Fibroblast of skin of right biceps (primary cell): ENCODE data around the gene STXBP5.
A peak's percentile ranks its signal among the peaks of the same experiment; 100 is the strongest.

Source experiments
- DNase-seq: peaks from one replicate; pipeline ENCODE4 v3.0.0-alpha.2; 2013

The STXBP5 gene

GRCh38 chr6:147211831-147212230, 7.6 kb downstream of the STXBP5 start:
- DNase-seq: no peak

- DNase-seq: no peak
These were observed 8.4 kb downstream of the STXBP5 start for GRCh38 chr6:147212622-147213021.

- DNase-seq: no peak
These were observed 9.6 kb downstream of the STXBP5 start for GRCh38 chr6:147213772-147214171.

GRCh38 chr6:147214248-147215227, 10.3 kb downstream of the STXBP5 start:
- DNase-seq: no peak

GRCh38 chr6:147216915-147217314, 12.7 kb downstream of the STXBP5 start:
- DNase-seq: no peak

GRCh38 chr6:147217840-147218404, 13.7 kb downstream of the STXBP5 start:
- no peak for DNase-seq

- no peak for DNase-seq
These were observed 14.6 kb downstream of the STXBP5 start for GRCh38 chr6:147218797-147219196.

GRCh38 chr6:147219463-147219862, 15.2 kb downstream of the STXBP5 start:
- DNase-seq: no peak

DNA sequence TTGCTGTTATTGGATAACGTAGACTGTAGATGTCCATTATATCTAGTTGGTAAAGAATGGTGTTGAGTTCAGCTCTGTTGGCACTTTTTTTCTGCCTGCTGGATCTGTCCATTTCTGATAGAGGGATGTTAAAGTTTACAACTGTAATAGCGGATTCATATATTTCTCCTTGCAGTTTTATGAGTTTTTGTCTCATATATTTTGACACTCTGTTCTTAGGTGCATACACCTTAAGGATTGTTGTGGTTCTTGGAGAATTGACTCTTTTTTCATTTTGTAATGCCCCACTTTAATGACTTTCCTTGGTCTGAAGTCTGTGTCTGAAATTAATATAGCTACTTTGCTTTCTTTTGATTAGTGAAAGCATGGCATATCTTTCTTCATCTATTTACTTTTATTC, 16.1 kb downstream of the STXBP5 start:
- no peak for DNase-seq

GRCh38 chr6:147221739-147222138, 17.5 kb downstream of the STXBP5 start:
- no peak for DNase-seq

DNA sequence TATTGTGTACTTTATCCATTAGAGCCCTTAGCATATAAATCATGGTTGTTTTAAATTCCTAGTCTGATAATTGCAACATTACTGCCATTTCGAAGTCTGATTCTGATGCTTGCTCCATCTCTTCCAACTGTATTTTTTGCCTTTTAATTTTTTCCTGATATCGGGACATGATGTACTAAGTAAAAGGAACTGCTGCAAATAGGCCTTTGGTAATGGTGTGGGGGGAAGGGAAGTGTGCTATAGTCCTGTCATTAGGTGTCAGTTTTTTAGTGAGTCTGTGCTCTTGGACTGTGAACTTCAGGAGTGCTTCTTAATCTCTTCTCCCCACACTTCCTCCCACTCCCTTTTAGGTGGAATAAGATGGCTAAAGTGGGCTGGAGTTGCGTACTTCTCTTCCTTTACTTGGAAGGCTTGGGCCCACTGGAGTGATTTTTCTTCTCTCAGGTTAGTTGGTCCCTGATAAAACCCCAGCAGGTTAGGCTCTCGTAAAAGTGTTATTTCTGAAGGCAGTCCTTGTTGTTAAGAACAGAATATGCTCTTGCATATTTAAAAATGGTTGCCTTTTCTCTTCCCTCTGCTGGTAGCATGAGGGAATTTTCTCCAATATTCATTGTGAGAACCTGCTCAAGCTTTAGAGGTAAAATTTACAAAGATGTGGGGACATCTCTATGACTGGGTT, 18.1 kb downstream of the STXBP5 start:
- peak; percentile 27 for DNase-seq

DNA sequence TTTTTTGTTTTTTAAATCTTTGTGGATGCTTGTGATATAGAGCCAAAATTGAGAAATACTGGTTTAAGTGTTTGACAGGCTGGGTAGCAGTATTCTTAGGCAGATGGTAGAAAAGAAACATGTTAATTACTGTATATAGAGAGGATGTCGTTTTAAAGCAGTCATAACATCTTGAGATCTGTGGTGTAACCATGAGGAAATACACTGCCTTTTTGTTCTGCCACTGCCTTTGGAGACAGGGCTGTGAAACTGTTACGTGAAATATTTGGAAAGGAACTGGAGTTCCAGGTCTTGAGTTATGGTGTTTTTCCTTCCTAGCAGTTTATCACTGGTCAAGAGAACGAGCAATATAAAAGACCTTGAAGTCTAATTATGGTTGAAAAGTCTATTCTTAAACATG, 19.5 kb downstream of the STXBP5 start:
- DNase-seq: no peak

GRCh38 chr6:147226163-147226724, 22.0 kb downstream of the STXBP5 start:
- DNase-seq: no peak

DNA sequence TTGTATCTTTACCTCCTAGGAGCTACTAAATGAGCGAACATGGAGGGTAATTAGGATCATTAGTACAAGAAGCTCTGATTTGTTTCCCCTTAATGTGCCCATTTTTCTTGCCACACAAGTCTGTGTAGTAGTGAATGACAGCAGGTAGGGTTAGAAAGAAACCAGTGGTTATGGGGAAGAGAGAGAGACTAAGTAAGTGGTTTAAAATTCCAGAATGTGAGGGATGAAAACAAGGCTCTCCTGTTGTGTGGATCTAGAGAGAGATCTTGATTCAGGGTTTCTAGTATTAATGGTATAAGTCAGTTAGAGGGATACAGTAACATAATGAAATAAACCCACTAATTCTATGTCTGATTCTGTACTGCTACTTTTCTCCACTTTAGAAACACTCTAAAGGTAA, 22.7 kb downstream of the STXBP5 start:
- DNase-seq: no peak

DNA sequence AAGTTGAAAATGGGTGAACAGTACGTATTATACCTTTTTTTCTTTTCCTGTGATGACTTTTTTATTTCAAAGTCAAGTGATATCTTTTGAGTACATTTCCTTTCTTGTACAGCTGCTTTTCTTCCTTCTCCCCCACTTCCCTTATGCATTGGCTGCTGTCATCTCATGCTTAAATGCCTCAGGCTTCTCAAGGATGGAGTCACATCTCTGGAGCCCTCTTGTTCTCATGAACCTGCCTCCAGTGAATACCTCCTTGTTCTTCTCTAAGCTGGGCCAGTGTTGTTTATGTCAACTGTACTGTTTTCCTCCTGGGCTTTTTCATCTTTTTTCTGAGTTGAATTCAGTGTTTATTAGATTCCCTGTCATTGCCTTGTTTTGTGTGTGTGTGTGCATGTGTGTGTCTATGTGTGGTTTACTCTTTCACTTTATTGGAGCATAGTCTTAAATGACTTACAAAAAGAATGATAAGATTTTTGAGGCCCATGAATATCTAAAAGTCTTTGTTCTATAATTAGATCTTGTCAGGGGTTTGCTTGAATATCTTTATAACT, 23.6 kb downstream of the STXBP5 start:
- DNase-seq: no peak

DNA sequence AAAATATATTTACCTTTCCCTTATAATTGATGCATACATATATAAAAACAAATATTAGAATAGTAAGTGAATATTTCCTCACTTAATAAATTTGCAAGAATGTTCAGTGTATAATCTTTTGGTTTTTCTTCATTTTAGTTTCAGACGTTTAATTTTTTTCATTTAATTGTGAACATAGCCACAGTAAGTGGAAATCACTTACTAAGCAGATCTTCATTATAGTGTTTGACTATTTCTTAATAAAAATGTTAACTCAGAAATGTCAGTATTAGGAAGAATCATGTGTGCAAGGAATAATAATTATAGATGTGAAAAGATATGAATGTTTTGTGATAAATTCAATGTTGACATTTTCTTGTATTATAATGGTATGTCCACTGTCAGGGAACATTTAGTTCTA, 27.4 kb downstream of the STXBP5 start:
- DNase-seq: no peak

DNA sequence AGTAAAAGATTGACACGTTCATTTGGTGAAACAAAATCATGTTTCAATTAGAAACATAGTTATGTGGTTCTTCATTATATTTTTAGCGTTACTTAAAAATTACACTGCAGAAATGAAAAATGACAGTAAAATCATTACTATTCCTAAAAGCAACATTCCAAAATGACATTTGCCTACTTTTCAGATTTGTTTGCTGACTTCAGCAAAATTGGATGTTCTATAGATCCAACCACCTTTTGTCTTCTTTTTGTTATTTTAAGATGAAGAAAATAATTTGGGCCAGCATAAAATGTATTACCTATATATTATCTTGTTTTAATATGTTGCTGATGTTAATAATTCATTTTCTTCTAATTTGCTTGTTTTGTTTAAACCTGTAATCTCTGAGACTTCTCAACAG, 30.5 kb downstream of the STXBP5 start:
- DNase-seq: no peak

- no peak for DNase-seq
These were observed 33.9 kb downstream of the STXBP5 start for GRCh38 chr6:147238164-147238563.

DNA sequence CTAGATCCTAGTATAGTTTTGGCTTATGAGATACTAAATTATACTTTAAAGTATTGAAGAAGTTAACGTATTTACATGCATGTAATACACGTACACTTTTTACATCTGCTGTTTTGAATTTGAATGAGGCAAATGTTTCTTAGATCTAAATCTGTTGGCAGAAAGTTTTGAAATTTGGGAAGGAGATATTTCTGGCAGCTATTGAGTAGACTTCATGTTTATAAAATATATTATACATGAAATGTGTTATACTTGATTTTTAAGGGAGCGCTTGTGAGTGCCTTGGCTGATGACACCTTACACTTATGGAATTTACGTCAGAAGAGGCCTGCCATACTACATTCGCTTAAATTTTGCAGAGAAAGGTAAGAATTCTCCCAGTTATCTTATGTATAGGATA, 34.7 kb downstream of the STXBP5 start:
- DNase-seq: no peak

GRCh38 chr6:147244832-147245231, 40.6 kb downstream of the STXBP5 start:
- DNase-seq: no peak

- no peak for DNase-seq
These were observed 41.5 kb downstream of the STXBP5 start for GRCh38 chr6:147245693-147246092.

GRCh38 chr6:147246853-147247635, 42.8 kb downstream of the STXBP5 start:
- no peak for DNase-seq
